Small intestine (tissue), 7 donors: ENCODE results near the gene RDH13. TPM values are rescaled to one million over a fixed set of nuclear protein-coding genes. Genes with fewer than 3 reads are reported as not detected.
A peak's percentile ranks its signal among the peaks of the same experiment; 100 is the strongest.
"Not testable (repeated sequence)": the region's sequence is repeated elsewhere in the genome, so short reads cannot be mapped to it uniquely, and the experiment has no call there.

ENCODE experiments used
- DNase-seq, 2 donors: peaks; one replicate each; pipeline versions ENCODE4 v3.0.0 to v3.0.0-alpha.2; 2013
- FAIRE-seq: peaks from 2 replicates; lab custom pipeline; 2012; peaks lifted over from hg19 to GRCh38; lab: Jason Lieb, UNC
- H3K27ac ChIP-seq, 3 donors: one replicate each; pipeline ENCODE4 v1.5.1; 2013; ENCODE audit warnings: low read length in 2 of 3, mild to moderate bottlenecking in 2 of 3, control low read depth in 1 of 3, inconsistent platforms in 1 of 3, low read depth in 1 of 3, moderate library complexity in 1 of 3
- H3K27me3 ChIP-seq, 3 donors: one replicate each; pipeline ENCODE4 v1.6.1; 2013; ENCODE audit warnings: low read length in 3 of 3, inconsistent platforms in 1 of 3; ENCODE audit not compliant: control insufficient read depth in 3 of 3, insufficient read depth in 3 of 3
- H3K36me3 ChIP-seq, 3 donors: one replicate each; pipeline ENCODE4 v1.6.1; 2013; ENCODE audit warnings: low read length in 3 of 3, inconsistent platforms in 1 of 3, low read depth in 1 of 3, mild to moderate bottlenecking in 1 of 3, moderate library complexity in 1 of 3; ENCODE audit not compliant: control insufficient read depth in 3 of 3, insufficient read depth in 2 of 3
- H3K4me1 ChIP-seq, 3 donors: one replicate each; pipeline ENCODE4 v1.6.1; 2013; ENCODE audit warnings: low read length in 2 of 3, inconsistent platforms in 1 of 3, low read depth in 1 of 3, mild to moderate bottlenecking in 1 of 3, moderate library complexity in 1 of 3; ENCODE audit not compliant: control insufficient read depth in 3 of 3, insufficient read depth in 2 of 3
- H3K4me3 ChIP-seq, 3 donors: one replicate each; pipeline ENCODE4 v1.5.1; 2013; ENCODE audit warnings: low read length in 3 of 3, control low read depth in 1 of 3, inconsistent platforms in 1 of 3, low read depth in 1 of 3, mild to moderate bottlenecking in 1 of 3, moderate library complexity in 1 of 3
- H3K9me3 ChIP-seq, 2 donors: one replicate each; pipeline ENCODE4 v1.6.1; 2013; ENCODE audit warnings: low read depth in 1 of 2, low read length in 1 of 2; ENCODE audit not compliant: control insufficient read depth in 2 of 2, insufficient read depth in 1 of 2
- WGBS, 3 donors: extraction: QIAGEN DNeasy Blood & Tissue Kit; methylation state at CpG; one replicate each; pipeline ENCODE4 v1.1.7; 2013; 5-methylcytosine and 5-hydroxymethylcytosine counted together
- polyA plus RNA-seq, 4 donors: library from polyadenylated mRNA; stranded (reverse) in 3 of 4; unstranded in 1 of 4; fragments of 200-250 nt in 3 of 4; fragments of 120-200 nt in 1 of 4; gene quantifications; one replicate each; pipeline versions ENCODE4 v1.2.1 to v1.2.3, GENCODE V29; 2013
- donor health status: healthy with polysubstance abuse.
- donor health status: control.
- donor health status: control.
- donor health status: Bipolar disorder and iron deficiency.
- donor health status: healthy.

RDH13 gene
- polyA plus RNA-seq, 4 donors, result 21.3 to 28.4 (median 22.2) TPM

GRCh38 chr19:55005684-55006488, 57.1 kb downstream of the RDH13 start:
- no peak for FAIRE-seq
- H3K27ac ChIP-seq, result peak overlapping the region in 2 of 3 donors; percentile 44 to 76

GRCh38 chr19:55000761-55001160, 62.2 kb downstream of the RDH13 start:
- Histone ChIP-seq H3K27me3 (no peaks in the 10 kb centered on the region), H3K9me3 (peaks cover 2 to 7% of the 10 kb centered on the region in 2 donors), H3K27ac (no peak overlapping the region), H3K4me1 (no peaks in the 10 kb centered on the region), H3K36me3 (no peaks in the 10 kb centered on the region), H3K4me3 (no peak overlapping the region)
- no peak for DNase-seq
- 66 to 76% (median 68%) methylated on average over 5 of the region's 5 CpGs for WGBS, 3 donors
- FAIRE-seq, result no peak

More at GRCh38 chr19:55005684-55006488, 57.1 kb downstream of the RDH13 start:
- H3K4me1 ChIP-seq, result no peaks in the 10 kb centered on the region
- no peaks in the 10 kb centered on the region for H3K36me3 ChIP-seq
- peak; percentile 51 to 60 for DNase-seq
- no peaks in the 10 kb centered on the region for H3K27me3 ChIP-seq
- peaks cover 2 to 10% of the 10 kb centered on the region in 2 donors for H3K9me3 ChIP-seq
- H3K4me3 ChIP-seq, result peak overlapping the region in 1 of 3 donors; percentile 44
- WGBS, 3 donors, result 52 to 75% (median 72%) methylated on average over 10 of the region's 10 CpGs

GRCh38 chr19:54998751-54999239, 64.2 kb downstream of the RDH13 start:
- DNase-seq, H3K27me3 ChIP-seq, H3K27ac ChIP-seq, FAIRE-seq, H3K9me3 ChIP-seq, H3K36me3 ChIP-seq, H3K4me3 ChIP-seq, H3K4me1 ChIP-seq: not testable (repeated sequence)
- WGBS, 3 donors, result 76 to 82% (median 77%) methylated on average over 18 to 23 of the region's 23 CpGs

- FAIRE-seq (no peak), DNase-seq (no peak)
- no peaks in the 10 kb centered on the region for H3K4me1 ChIP-seq
- 71 to 78% (median 75%) methylated on average over 3 of the region's 3 CpGs for WGBS, 3 donors
- H3K9me3 ChIP-seq, result no peaks in the 10 kb centered on the region
- H3K4me3 ChIP-seq, result no peak overlapping the region
- H3K27ac ChIP-seq, result no peak overlapping the region
- H3K36me3 ChIP-seq, result no peaks in the 10 kb centered on the region
- H3K27me3 ChIP-seq, result no peaks in the 10 kb centered on the region
Measured at GRCh38 chr19:54995561-54995960, 67.4 kb downstream of the RDH13 start.

Other genes starting within 250 kb of the RDH13 start
- gene KIR3DL1, start 246.7 kb downstream of the RDH13 start, polyA plus RNA-seq, result under 1 TPM in 1 of 4 donors, not detected in 3; 0.04 TPM
- under 1 TPM in 2 of 4 donors, not detected in 2; 0.04 TPM for gene KIR2DS4, start 230.5 kb downstream of the RDH13 start, polyA plus RNA-seq
- gene KIR3DL2, start 212.7 kb downstream of the RDH13 start, polyA plus RNA-seq, result under 1 TPM in 1 of 4 donors, not detected in 3; 0.07 TPM
- under 1 TPM in 2 of 4 donors, not detected in 2; 0.06 to 0.22 TPM for gene FCAR, start 188.9 kb downstream of the RDH13 start, polyA plus RNA-seq
- under 1 TPM in 2 of 4 donors, not detected in 2; 0.16 to 0.77 TPM for gene NCR1, start 157.0 kb downstream of the RDH13 start, polyA plus RNA-seq
- gene NLRP7, start 115.6 kb downstream of the RDH13 start, polyA plus RNA-seq, result under 1 TPM in 3 of 4 donors, not detected in 1; 0.01 to 0.27 (median 0.04) TPM
- gene NLRP2, start 96.8 kb downstream of the RDH13 start, polyA plus RNA-seq, result 10 to 100 TPM in 2 of 4 donors, 1 to 10 TPM in 2; 2.2 to 10.9 (median 7.6) TPM
- gene GP6, start 24.9 kb downstream of the RDH13 start, polyA plus RNA-seq, result under 1 TPM in 2 of 4 donors, not detected in 2; 0.15 to 0.22 TPM
- 10 to 100 TPM; 11.7 to 23.8 (median 19.1) TPM for gene EPS8L1, start 12.7 kb upstream of the RDH13 start, polyA plus RNA-seq
- gene PPP1R12C, start 54.5 kb upstream of the RDH13 start, polyA plus RNA-seq, result 100 to 1,000 TPM in 2 of 4 donors, 10 to 100 TPM in 2; 68.3 to 192 (median 132) TPM
- gene TNNT1, start 86.1 kb upstream of the RDH13 start, polyA plus RNA-seq, result 10 to 100 TPM in 1 of 4 donors, 1 to 10 TPM in 2, under 1 TPM in 1; 0.18 to 20.1 (median 5.3) TPM
- 10 to 100 TPM in 1 of 4 donors, 1 to 10 TPM in 2, under 1 TPM in 1; 0.59 to 39.7 (median 1.5) TPM for gene TNNI3, start 94.6 kb upstream of the RDH13 start, polyA plus RNA-seq
- under 1 TPM in 2 of 4 donors, not detected in 2; 0.62 to 0.64 TPM for gene DNAAF3, start 103.5 kb upstream of the RDH13 start, polyA plus RNA-seq
- 1 to 10 TPM in 2 of 4 donors, under 1 TPM in 2; 0.22 to 4.7 (median 1.1) TPM for gene SYT5, start 117.1 kb upstream of the RDH13 start, polyA plus RNA-seq
- 100 to 1,000 TPM in 2 of 4 donors, 10 to 100 TPM in 2; 33.4 to 158 (median 89.7) TPM for gene PTPRH, start 146.4 kb upstream of the RDH13 start, polyA plus RNA-seq
- gene TMEM86B, start 165.6 kb upstream of the RDH13 start, polyA plus RNA-seq, result 100 to 1,000 TPM in 1 of 4 donors, 10 to 100 TPM in 3; 22.8 to 255 (median 72.6) TPM
- 10 to 100 TPM; 43.4 to 67.5 (median 48.9) TPM for gene PPP6R1, start 195.9 kb upstream of the RDH13 start, polyA plus RNA-seq
- gene HSPBP1, start 217.0 kb upstream of the RDH13 start, polyA plus RNA-seq, result 10 to 100 TPM; 25.9 to 61.9 (median 31.4) TPM
- 1 to 10 TPM in 3 of 4 donors, under 1 TPM in 1; 0.22 to 3.5 (median 2.7) TPM for gene BRSK1, start 220.8 kb upstream of the RDH13 start, polyA plus RNA-seq